ENCODE data around the gene ZNF181.
"Not testable (repeated sequence)": the region's sequence is repeated elsewhere in the genome, so short reads cannot be mapped to it uniquely, and the experiment has no call there.

ZNF181 gene

GRCh38 chr19:34733746-34734536 lies at the start of gene ZNF181:
Gene ZNF181, plus strand, starts transcription at chr19:34734243. Its CDS starts 795 bp downstream, at chr19:34735038.
- peak; percentile 98 for DNase-seq

- DNase-seq: not testable (repeated sequence)
Measured at GRCh38 chr19:34685266-34685665, 48.8 kb upstream of the ZNF181 start.

GRCh38 chr19:34686455-34686854 lies 47.6 kb upstream of the ZNF181 start:
- DNase-seq: no peak

GRCh38 chr19:34687348-34687747 lies 46.7 kb upstream of the ZNF181 start:
- no peak for DNase-seq

DNA sequence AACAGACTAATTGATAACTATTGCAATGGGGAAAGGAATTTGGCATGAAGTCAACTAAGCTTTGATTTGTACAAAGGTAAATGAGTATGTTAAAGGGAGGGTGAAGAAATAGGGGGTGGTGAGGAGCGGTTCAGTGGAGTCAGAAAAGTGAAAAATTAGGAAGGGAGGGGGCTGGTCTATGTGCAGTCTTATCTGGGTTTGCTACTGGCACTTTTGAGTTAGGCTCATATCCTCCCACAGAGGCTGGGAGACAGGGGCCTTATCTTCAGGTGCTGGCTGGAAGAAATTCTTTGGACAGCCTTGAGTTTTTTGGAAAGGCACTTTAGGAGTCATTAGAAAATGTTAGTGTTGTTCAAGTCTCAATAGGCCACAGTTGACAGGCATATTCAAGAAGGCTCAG lies 45.5 kb upstream of the ZNF181 start:
- no peak for DNase-seq

GRCh38 chr19:34690372-34690771 lies 43.7 kb upstream of the ZNF181 start:
- DNase-seq: no peak

- no peak for DNase-seq
Measured at GRCh38 chr19:34692549-34692948, 41.5 kb upstream of the ZNF181 start.

GRCh38 chr19:34707661-34708060 lies 26.4 kb upstream of the ZNF181 start:
- no peak for DNase-seq

DNA sequence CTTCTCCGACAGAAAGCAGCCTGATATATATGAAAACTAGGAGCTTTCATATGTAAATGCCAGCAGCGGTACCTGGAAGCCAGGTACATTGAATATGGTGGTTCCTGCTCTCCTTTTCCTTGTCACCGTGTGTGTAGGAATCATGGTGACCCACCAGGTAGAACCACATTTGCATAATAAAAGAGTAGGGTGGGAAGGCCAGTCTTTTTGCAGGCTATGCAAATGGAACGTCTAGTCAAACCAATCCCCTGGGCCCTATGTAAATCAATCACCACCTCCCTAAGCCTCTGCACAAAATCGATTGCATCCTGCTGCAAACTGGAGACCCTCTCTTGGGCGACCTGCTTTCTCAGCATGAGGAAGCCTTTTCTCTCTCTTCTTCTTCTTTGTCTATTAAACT lies 22.2 kb upstream of the ZNF181 start:
- no peak for DNase-seq

GRCh38 chr19:34712395-34713261 lies 21.4 kb upstream of the ZNF181 start:
- peak; percentile 90 for DNase-seq

GRCh38 chr19:34713262-34713637 lies 20.8 kb upstream of the ZNF181 start:
- no peak for DNase-seq

GRCh38 chr19:34715357-34715756 lies 18.7 kb upstream of the ZNF181 start:
- no peak for DNase-seq

DNA sequence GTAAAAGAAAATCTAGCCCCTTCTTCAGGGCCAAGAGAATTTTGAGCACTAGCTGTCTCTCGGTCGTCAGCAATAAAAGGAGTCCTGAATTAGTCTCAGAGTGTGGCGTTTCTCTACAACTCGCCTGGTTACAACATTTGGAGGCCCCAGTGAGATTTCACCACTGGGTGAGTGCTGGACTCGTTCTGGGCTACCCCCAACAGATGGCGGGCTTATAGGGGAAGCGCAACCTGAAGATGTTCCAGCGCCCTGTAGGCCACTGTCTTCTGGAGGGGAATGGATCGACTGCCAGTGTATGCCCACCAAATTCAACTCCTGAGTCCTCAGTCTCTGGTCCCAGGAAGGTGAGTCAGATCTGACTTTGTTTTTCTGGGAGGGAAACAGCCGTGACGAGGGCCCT lies 11.7 kb upstream of the ZNF181 start:
- DNase-seq: no peak

DNA sequence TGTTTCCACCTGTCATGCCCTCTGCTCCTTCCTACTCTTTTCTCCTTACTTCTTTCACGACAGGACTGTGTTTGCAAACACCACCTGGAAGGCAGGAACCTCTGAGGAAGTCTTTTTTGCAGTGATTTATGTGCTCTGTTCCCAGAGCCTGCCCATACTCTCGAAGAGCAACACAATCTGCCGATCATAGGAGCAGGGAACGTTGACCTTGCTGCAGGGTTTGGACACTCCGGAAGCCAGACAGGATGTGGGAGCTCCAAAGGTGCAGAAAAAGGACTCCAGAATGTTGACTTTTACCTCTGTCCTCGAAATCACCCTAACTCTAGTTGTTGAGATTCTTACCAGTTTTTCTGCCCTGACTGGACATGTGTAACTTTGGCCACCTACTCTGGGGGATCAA lies 8.6 kb upstream of the ZNF181 start:
- no peak for DNase-seq

- DNase-seq: peak; percentile 21
Measured at GRCh38 chr19:34731019-34731829, 2.8 kb upstream of the ZNF181 start.

GRCh38 chr19:34731964-34732363 lies 2.1 kb upstream of the ZNF181 start:
- no peak for DNase-seq

- DNase-seq: no peak
Measured at GRCh38 chr19:34732612-34733211, 1.3 kb upstream of the ZNF181 start.

GRCh38 chr19:34733266-34733745 lies 737 bp upstream of the ZNF181 start:
- DNase-seq: peak; percentile 97

DNA sequence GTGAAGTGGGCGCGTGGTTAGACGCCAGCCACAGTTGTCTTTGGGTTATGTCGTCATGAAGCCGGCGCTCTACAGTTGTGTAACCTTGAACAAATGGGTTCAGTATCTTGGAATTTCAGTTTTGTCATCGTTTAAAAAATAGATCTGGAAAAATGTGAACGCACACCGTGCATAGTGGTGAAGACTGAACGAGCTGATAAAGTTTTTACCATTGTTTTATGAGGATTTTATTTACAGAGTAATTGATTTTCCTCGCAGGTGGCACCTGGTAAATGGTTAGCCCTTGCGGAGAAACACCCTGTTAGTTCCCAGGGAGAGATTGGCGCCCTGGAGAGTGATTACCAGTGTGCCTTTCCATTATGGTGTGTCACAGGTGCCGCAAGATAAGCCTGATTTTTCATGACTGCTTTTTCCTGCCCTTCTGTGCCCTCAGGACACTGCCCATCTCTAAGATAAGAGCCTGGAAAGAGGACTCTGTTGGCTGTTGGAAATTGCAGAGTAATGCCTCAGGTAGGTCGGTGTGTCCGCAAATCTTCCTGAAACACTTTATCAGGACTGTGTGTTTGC lies 577 bp downstream of the ZNF181 start:
- DNase-seq: no peak

- DNase-seq: no peak
Measured at GRCh38 chr19:34744896-34745690, 11.1 kb downstream of the ZNF181 start.

GRCh38 chr19:34757441-34757840 lies 23.4 kb downstream of the ZNF181 start:
- no peak for DNase-seq

Data from OCI-M1 (cell line).